ENCODE measurements around the gene RMI1. TPM values are rescaled to one million over a fixed set of nuclear protein-coding genes. Genes with fewer than 3 reads are reported as not detected.

Gene RMI1
- total RNA-seq, 2 donors from 2014 or later, result 27.1 to 33.2 TPM

- Histone ChIP-seq H3K4me1 (ENCODE audit: control insufficient read depth, insufficient read depth, low read length) (no peaks in the 10 kb centered on the region), H3K9me3 (ENCODE audit: control insufficient read depth, low read length) (no peaks in the 10 kb centered on the region), H3K27me3 (ENCODE audit: control insufficient read depth, insufficient read depth, low read length, poor library complexity, severe bottlenecking) (no peaks in the 10 kb centered on the region), H3K4me3 (ENCODE audit: low read length) (no peak overlapping the region), H3K36me3 (ENCODE audit: control insufficient read depth, insufficient read depth, low read length) (peaks cover 33% of the 10 kb centered on the region), H3K9ac (ENCODE audit: extremely low read depth, low read length, poor library complexity, severe bottlenecking) (no peak overlapping the region), H3K27ac (ENCODE audit: low read depth, low read length) (no peak overlapping the region)
- H3K4me1 Mint-ChIP-seq, result no peaks in the 10 kb centered on the region
- no peak for DNase-seq
- no peaks in the 10 kb centered on the region for H3K27me3 Mint-ChIP-seq (ENCODE audit: insufficient read depth)
- H3K27ac Mint-ChIP-seq, result no peak overlapping the region
- no peak overlapping the region for H3K4me3 Mint-ChIP-seq
- peaks cover 19% of the 10 kb centered on the region for H3K36me3 Mint-ChIP-seq (ENCODE audit: low read depth)
- H3K9me3 Mint-ChIP-seq, result no peaks in the 10 kb centered on the region
- TF ChIP-seq, protein P1, sequence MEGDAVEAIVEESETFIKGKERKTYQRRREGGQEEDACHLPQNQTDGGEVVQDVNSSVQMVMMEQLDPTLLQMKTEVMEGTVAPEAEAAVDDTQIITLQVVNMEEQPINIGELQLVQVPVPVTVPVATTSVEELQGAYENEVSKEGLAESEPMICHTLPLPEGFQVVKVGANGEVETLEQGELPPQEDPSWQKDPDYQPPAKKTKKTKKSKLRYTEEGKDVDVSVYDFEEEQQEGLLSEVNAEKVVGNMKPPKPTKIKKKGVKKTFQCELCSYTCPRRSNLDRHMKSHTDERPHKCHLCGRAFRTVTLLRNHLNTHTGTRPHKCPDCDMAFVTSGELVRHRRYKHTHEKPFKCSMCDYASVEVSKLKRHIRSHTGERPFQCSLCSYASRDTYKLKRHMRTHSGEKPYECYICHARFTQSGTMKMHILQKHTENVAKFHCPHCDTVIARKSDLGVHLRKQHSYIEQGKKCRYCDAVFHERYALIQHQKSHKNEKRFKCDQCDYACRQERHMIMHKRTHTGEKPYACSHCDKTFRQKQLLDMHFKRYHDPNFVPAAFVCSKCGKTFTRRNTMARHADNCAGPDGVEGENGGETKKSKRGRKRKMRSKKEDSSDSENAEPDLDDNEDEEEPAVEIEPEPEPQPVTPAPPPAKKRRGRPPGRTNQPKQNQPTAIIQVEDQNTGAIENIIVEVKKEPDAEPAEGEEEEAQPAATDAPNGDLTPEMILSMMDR (conservative IDR thresholded peaks at IDR 0.05), result no peak
These were observed 21.7 kb downstream of the RMI1 start for GRCh38 chr9:84002344-84002743.

- Mint-ChIP-seq H3K4me1 (no peaks in the 10 kb centered on the region), H3K36me3 (ENCODE audit: low read depth) (peaks cover 17% of the 10 kb centered on the region), H3K27ac (no peak overlapping the region), H3K9me3 (no peaks in the 10 kb centered on the region), H3K27me3 (ENCODE audit: insufficient read depth) (no peaks in the 10 kb centered on the region), H3K4me3 (no peak overlapping the region)
- Histone ChIP-seq H3K9me3 (ENCODE audit: control insufficient read depth, low read length) (no peaks in the 10 kb centered on the region), H3K27me3 (ENCODE audit: control insufficient read depth, insufficient read depth, low read length, poor library complexity, severe bottlenecking) (no peaks in the 10 kb centered on the region), H3K4me3 (ENCODE audit: low read length) (no peak overlapping the region), H3K4me1 (ENCODE audit: control insufficient read depth, insufficient read depth, low read length) (no peaks in the 10 kb centered on the region), H3K27ac (ENCODE audit: low read depth, low read length) (no peak overlapping the region), H3K36me3 (ENCODE audit: control insufficient read depth, insufficient read depth, low read length) (peaks cover 33% of the 10 kb centered on the region), H3K9ac (ENCODE audit: extremely low read depth, low read length, poor library complexity, severe bottlenecking) (no peak overlapping the region)
- TF ChIP-seq, protein P1 (conservative IDR thresholded peaks at IDR 0.05), result no peak
- WGBS, 2 experiments (ENCODE audit: insufficient coverage in 1 of 2, insufficient read length in 1 of 2), result 92 to 99% methylated on average over 2 to 3 of the region's 3 CpGs
- no peak for DNase-seq
These were observed 22.6 kb downstream of the RMI1 start for GRCh38 chr9:84003246-84003645.

DNA sequence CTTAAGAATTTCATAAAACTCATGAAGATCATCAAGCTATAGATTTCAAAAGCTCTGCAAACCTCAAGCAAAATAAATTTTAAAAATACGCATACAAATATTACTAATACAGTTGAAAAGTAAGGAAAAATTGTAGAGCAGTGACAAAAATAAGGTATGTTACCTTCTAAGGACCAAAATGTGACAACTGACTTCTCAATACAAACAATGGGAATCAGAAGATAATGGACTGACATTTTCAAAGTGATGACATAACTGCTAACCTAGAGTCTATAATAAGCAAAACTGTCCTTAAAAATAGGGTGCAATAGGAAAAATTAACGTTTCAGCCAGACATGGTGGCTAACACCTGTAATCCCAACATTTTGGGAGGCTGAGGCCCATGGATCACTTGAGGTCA is 27.1 kb downstream of the RMI1 start:
- Histone ChIP-seq H3K4me3 (ENCODE audit: low read length) (no peak overlapping the region), H3K27ac (ENCODE audit: low read depth, low read length) (no peak overlapping the region), H3K4me1 (ENCODE audit: control insufficient read depth, insufficient read depth, low read length) (no peaks in the 10 kb centered on the region), H3K27me3 (ENCODE audit: control insufficient read depth, insufficient read depth, low read length, poor library complexity, severe bottlenecking) (no peaks in the 10 kb centered on the region), H3K9ac (ENCODE audit: extremely low read depth, low read length, poor library complexity, severe bottlenecking) (no peak overlapping the region), H3K9me3 (ENCODE audit: control insufficient read depth, low read length) (no peaks in the 10 kb centered on the region), H3K36me3 (ENCODE audit: control insufficient read depth, insufficient read depth, low read length) (peaks cover under 1% of the 10 kb centered on the region)
- H3K9me3 Mint-ChIP-seq, result no peaks in the 10 kb centered on the region
- DNase-seq, result no peak
- H3K27ac Mint-ChIP-seq, result no peak overlapping the region
- H3K27me3 Mint-ChIP-seq (ENCODE audit: insufficient read depth), result no peaks in the 10 kb centered on the region
- TF ChIP-seq, protein P1 (conservative IDR thresholded peaks at IDR 0.05), result no peak
- H3K4me1 Mint-ChIP-seq, result no peaks in the 10 kb centered on the region
- no peak overlapping the region for H3K4me3 Mint-ChIP-seq
- WGBS, 2 experiments (ENCODE audit: insufficient coverage in 1 of 2, insufficient read length in 1 of 2), result 89 to 100% methylated on average over 1 of the region's 2 CpGs
- H3K36me3 Mint-ChIP-seq (ENCODE audit: low read depth), result peaks cover 3% of the 10 kb centered on the region
